Kidney (tissue), 14 donors: ENCODE measurements around the gene PPFIA1. TPM values are rescaled to one million over a fixed set of nuclear protein-coding genes. Genes with fewer than 3 reads are reported as not detected.

ENCODE experiments used
- DNase-seq, 5 donors: peaks; one replicate each; pipeline ENCODE4 v3.0.0-alpha.2; 2013 to 2020
- FAIRE-seq: peaks from 2 replicates; lab custom pipeline; 2012; peaks lifted over from hg19 to GRCh38; lab: Jason Lieb, UNC
- H3K27ac ChIP-seq, 2 donors: one replicate each; pipeline ENCODE4 v1.7.0; 2013; ENCODE audit warnings: low read depth in 2 of 2, low read length in 2 of 2, inconsistent platforms in 1 of 2
- H3K27me3 ChIP-seq: one replicate; pipeline ENCODE4 v1.7.1; 2013; ENCODE audit warnings: low read length, inconsistent platforms; ENCODE audit not compliant: control insufficient read depth, insufficient read depth
- H3K36me3 ChIP-seq, 3 donors: one replicate each; pipeline versions ENCODE4 v1.7.0 to v1.7.1; 2013; ENCODE audit warnings: low read length in 3 of 3, control low read depth in 1 of 3, inconsistent platforms in 1 of 3; ENCODE audit not compliant: insufficient read depth in 3 of 3, control insufficient read depth in 2 of 3
- H3K4me1 ChIP-seq, 3 donors: one replicate each; pipeline versions ENCODE4 v1.7.0 to v1.7.1; 2013; ENCODE audit warnings: low read length in 3 of 3, inconsistent platforms in 1 of 3, low read depth in 1 of 3; ENCODE audit not compliant: control insufficient read depth in 2 of 3, insufficient read depth in 2 of 3
- H3K4me3 ChIP-seq, 3 donors: one replicate each; pipeline versions ENCODE4 v1.7.0 to v1.8.1; 2013; ENCODE audit warnings: low read length in 3 of 3, control low read depth in 1 of 3, inconsistent platforms in 1 of 3
- H3K9ac ChIP-seq, 3 donors: one replicate each; pipeline versions ENCODE4 v1.7.0 to v1.7.1; 2013; ENCODE audit warnings: low read length in 3 of 3, control low read depth in 1 of 3, inconsistent platforms in 1 of 3
- H3K9me3 ChIP-seq, 3 donors: one replicate each; pipeline versions ENCODE4 v1.7.0 to v1.7.1; 2013; ENCODE audit warnings: low read length in 3 of 3, control low read depth in 1 of 3, inconsistent platforms in 1 of 3; ENCODE audit not compliant: control insufficient read depth in 2 of 3, insufficient read depth in 1 of 3
- intact Hi-C: fragments of 100-400 bp; cut with DNase I; formaldehyde crosslinking; loops from one replicate; pipeline ENCODE4 v1.11.1; 2022
- polyA plus RNA-seq: library from polyadenylated mRNA; stranded (reverse); fragments of 350-450 nt; fragmentation: Illumina TruSeq; extraction: RNeasy Lipid Tissue Mini Kit (QIAGEN cat#74804); gene quantifications from one replicate; pipeline ENCODE4 v1.2.3, GENCODE V29; 2014; ENCODE audit warnings: low read depth, low replicate concordance; ENCODE audit not compliant: insufficient read depth
- total RNA-seq: library from RNA; stranded (reverse); fragmentation: NEBNext Ultra II Directional; extraction: Animal tissue kit (Norgen Biotek cat#: 25700); gene quantifications from one replicate; pipeline ENCODE4 v1.2.1, GENCODE V29; 2021
- TF ChIP-seq, protein P1 (sequence below): IDR thresholded peaks from 3 replicates; pipeline ENCODE4 v1.5.1; 2012; ENCODE audit warnings: mild to moderate bottlenecking, moderate library complexity, borderline replicate concordance; ENCODE audit not compliant: insufficient read depth; ENCODE audit errors: extremely low read depth
- donor health status: control.
- donor health status: control.
- donor health status: control.
- donor health status: control.
- donor health status: control.
- donor health status: DM: yes; HTN: yes; CAD: no.
- donor health status: Normal renal cell carcinoma (clear cell type).

PPFIA1 gene
- total and polyA plus RNA-seq, 2 donors from 2014 or later: 19.1 to 53.0 TPM

DNA sequence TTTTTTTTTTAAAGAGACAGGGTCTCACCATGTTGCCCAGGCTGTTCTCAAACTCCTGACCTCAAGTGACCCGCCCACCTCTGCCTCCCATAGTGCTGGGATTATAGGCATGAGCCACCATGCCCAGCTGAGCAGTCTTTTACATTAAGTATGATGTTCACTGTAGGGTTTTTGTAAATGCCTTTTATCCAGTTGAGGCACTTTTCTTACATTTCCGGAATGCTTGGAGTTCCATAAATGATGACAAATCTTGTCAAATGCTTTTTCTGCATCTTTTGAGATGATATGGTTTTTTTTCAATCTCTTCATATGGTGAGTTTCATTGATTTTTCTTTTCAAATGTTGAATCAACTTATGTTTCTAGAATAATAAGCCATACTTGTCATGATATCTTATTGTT is 98.5 kb downstream of the PPFIA1 start:
- H3K9me3 ChIP-seq: no peaks in the 10 kb centered on the region
- H3K9ac ChIP-seq: no peak overlapping the region
- peaks cover 2 to 18% (median 17%) of the 10 kb centered on the region in 3 donors for H3K36me3 ChIP-seq
- no peaks in the 10 kb centered on the region for H3K4me1 ChIP-seq
- no peak overlapping the region for H3K27ac ChIP-seq
- DNase-seq: no peak
- TF ChIP-seq, protein P1, sequence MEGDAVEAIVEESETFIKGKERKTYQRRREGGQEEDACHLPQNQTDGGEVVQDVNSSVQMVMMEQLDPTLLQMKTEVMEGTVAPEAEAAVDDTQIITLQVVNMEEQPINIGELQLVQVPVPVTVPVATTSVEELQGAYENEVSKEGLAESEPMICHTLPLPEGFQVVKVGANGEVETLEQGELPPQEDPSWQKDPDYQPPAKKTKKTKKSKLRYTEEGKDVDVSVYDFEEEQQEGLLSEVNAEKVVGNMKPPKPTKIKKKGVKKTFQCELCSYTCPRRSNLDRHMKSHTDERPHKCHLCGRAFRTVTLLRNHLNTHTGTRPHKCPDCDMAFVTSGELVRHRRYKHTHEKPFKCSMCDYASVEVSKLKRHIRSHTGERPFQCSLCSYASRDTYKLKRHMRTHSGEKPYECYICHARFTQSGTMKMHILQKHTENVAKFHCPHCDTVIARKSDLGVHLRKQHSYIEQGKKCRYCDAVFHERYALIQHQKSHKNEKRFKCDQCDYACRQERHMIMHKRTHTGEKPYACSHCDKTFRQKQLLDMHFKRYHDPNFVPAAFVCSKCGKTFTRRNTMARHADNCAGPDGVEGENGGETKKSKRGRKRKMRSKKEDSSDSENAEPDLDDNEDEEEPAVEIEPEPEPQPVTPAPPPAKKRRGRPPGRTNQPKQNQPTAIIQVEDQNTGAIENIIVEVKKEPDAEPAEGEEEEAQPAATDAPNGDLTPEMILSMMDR: no peak
- intact Hi-C loops: no loop called here
- H3K27me3 ChIP-seq: no peaks in the 10 kb centered on the region
- no peak overlapping the region for H3K4me3 ChIP-seq
- FAIRE-seq: no peak

DNA sequence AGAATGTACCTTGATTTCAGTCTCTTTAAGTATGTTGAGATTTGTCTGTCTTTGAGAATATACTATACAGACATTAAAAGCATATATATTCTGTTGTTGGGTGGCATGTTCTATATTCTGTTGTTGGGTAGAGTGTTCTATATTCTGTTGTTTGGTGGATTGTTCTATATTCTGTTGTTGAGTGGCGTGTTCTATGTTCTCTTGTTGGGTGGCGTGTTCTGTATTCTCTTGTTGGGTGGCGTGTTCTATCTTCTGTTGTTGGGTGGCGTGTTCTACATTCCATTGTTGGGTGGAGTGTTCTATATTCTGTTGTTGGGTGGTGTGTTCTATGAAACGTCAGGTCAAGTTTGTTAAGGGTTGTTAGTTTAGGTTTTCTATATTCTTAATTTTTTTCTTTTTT is 100.8 kb downstream of the PPFIA1 start:
- TF ChIP-seq, protein P1: no peak
- intact Hi-C loops: no loop called here
- H3K27ac ChIP-seq: no peak overlapping the region
- DNase-seq (no peak), FAIRE-seq (no peak)
- H3K4me3 ChIP-seq: no peak overlapping the region
- no peak overlapping the region for H3K9ac ChIP-seq
- no peaks in the 10 kb centered on the region for H3K27me3 ChIP-seq
- H3K36me3 ChIP-seq: peaks cover 2 to 18% (median 17%) of the 10 kb centered on the region in 3 donors
- no peaks in the 10 kb centered on the region for H3K9me3 ChIP-seq
- H3K4me1 ChIP-seq: no peaks in the 10 kb centered on the region

DNA sequence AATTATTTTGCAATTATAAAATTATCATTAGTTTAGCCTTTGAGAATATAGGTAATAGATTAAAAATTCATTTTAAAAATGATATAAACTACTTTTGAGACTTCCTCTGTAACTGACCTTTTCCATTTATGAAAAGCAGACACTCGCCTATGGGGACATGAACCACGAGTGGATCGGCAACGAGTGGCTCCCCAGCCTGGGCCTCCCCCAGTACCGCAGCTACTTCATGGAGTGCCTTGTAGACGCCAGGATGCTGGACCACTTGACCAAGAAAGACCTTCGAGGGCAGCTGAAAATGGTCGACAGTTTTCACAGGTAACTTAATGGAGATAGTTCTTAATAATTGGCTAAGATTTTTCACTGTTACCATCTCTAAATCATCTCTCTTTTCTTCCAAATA is 101.6 kb downstream of the PPFIA1 start:
- TF ChIP-seq, protein P1: no peak
- H3K9me3 ChIP-seq: no peaks in the 10 kb centered on the region
- DNase-seq: no peak
- H3K36me3 ChIP-seq: peaks cover 2 to 19% (median 16%) of the 10 kb centered on the region in 3 donors
- no peak overlapping the region for H3K9ac ChIP-seq
- no peaks in the 10 kb centered on the region for H3K27me3 ChIP-seq
- FAIRE-seq: no peak
- no peak overlapping the region for H3K27ac ChIP-seq
- H3K4me3 ChIP-seq: no peak overlapping the region
- H3K4me1 ChIP-seq: no peaks in the 10 kb centered on the region
- intact Hi-C loops: no loop called here

DNA sequence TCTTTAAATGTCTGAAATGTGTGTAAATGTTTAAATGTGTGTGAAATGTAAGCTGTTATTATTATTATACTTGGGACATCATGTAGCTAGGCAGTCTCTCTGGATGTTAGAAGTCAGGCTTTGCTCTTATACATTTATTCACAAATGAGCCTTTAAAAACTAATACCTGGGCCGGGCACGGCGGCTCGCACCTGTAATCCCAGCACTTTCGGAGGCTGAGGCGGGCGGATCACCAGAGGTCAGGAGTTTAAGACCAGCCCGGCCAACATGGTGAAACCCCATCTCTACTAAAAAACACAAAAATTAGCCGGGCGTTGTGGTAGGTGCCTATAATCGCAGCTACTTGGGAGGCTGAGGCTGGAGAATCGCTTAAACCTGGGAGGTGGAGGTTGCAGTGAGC is 106.1 kb downstream of the PPFIA1 start:
- Histone ChIP-seq H3K4me3 (no peak overlapping the region), H3K4me1 (no peaks in the 10 kb centered on the region), H3K36me3 (peaks cover 2 to 33% (median 25%) of the 10 kb centered on the region in 3 donors), H3K27ac (no peak overlapping the region), H3K9ac (no peak overlapping the region), H3K9me3 (no peaks in the 10 kb centered on the region), H3K27me3 (no peaks in the 10 kb centered on the region)
- TF ChIP-seq, protein P1: no peak
- DNase-seq (no peak), FAIRE-seq (no peak)
- intact Hi-C loops: no loop called here
